GM12878 (cell line): ENCODE data around the gene DLG4. TPM values are rescaled to one million over a fixed set of nuclear protein-coding genes. Genes with fewer than 3 reads are reported as not detected.

Source experiments
- ATAC-seq: fragments of 200-7000 bp; cut with Tn5 transposase; 3 replicates; pipeline ENCODE4 v1.9.1; 2020; ENCODE audit warnings: mild to moderate bottlenecking, moderate library complexity
- BruUV-seq: library from RNA; stranded (reverse); fragments of 400-500 nt; replicated peaks from 2 replicates; lab custom pipeline; 2021; lab: Mats Ljungman, UMichigan
- CTCF ChIA-PET: fragments of 300-600 bp; sonication (Branson Sonifier 250); formaldehyde crosslinking; extraction: SDS; loops from one replicate; lab custom pipeline; 2021; ENCODE audit warnings: inconsistent platforms; lab: Yijun Ruan, JAX
- POLR2A ChIA-PET: fragments of 350-600 bp; formaldehyde crosslinking; extraction: SDS; loops from one replicate; lab custom pipeline; 2021; ENCODE audit warnings: inconsistent platforms; lab: Charles Lee
- RAD21 ChIA-PET: fragments of 300-600 bp; sonication (Branson Sonifier 250); formaldehyde crosslinking; loops from one replicate; lab custom pipeline; 2023; ENCODE audit warnings: antibody characterized with exemption; ENCODE audit not compliant: unreplicated experiment; lab: Charles Lee
- SMC1A ChIA-PET: fragments of 300-600 bp; sonication (Branson Sonifier 250); formaldehyde crosslinking; loops from one replicate; lab custom pipeline; 2023; ENCODE audit not compliant: unreplicated experiment, uncharacterized antibody; lab: Charles Lee
- DNase-seq: peaks from one replicate; pipeline ENCODE4 v3.0.0-alpha.2; 2011; ENCODE audit warnings: low read depth, low spot score
- FAIRE-seq: peaks from 3 replicates; lab custom pipeline; 2011; peaks lifted over from hg19 to GRCh38; lab: Jason Lieb, UNC
- H2AFZ ChIP-seq: 2 replicates; pipeline ENCODE4 v1.6.0; 2011; ENCODE audit warnings: low read depth, low read length, control low read depth; ENCODE audit not compliant: control insufficient read depth
- H3K27ac ChIP-seq: 2 replicates; pipeline ENCODE4 v1.5.1; 2011; ENCODE audit warnings: control low read depth; ENCODE audit not compliant: control insufficient read depth, insufficient read depth
- H3K27me3 ChIP-seq, 2 experiments: replicated peaks in 1 of 2; 2 replicates each; pipeline versions ENCODE4 v1.6.0 to v1.6.1; 2011; ENCODE audit warnings: low read length in 1 of 2; ENCODE audit not compliant: control insufficient read depth in 2 of 2, insufficient read depth in 2 of 2
- H3K36me3 ChIP-seq, 2 experiments: 2 replicates each; pipeline ENCODE4 v1.5.1; 2011; ENCODE audit warnings: low read length in 1 of 2; ENCODE audit not compliant: control insufficient read depth in 2 of 2, insufficient read depth in 2 of 2
- H3K4me1 ChIP-seq: 2 replicates; pipeline ENCODE4 v1.6.1; 2011; ENCODE audit warnings: mild to moderate bottlenecking, low read length, moderate library complexity, mixed read lengths; ENCODE audit not compliant: control insufficient read depth, insufficient read depth
- H3K4me2 ChIP-seq: 2 replicates; pipeline ENCODE4 v1.6.0; 2011; ENCODE audit warnings: control low read depth; ENCODE audit not compliant: control insufficient read depth, insufficient read depth
- H3K4me3 ChIP-seq: fragments of 200-600 bp; sonication (generic); 2 replicates; pipeline ENCODE4 v1.5.1; 2016
- H3K79me2 ChIP-seq: 2 replicates; pipeline ENCODE4 v1.6.0; 2011; ENCODE audit warnings: low read length; ENCODE audit not compliant: control insufficient read depth, insufficient read depth
- H3K9ac ChIP-seq: 2 replicates; pipeline ENCODE4 v1.8.0; 2011; ENCODE audit warnings: low read length, control low read depth, mixed read lengths; ENCODE audit not compliant: control insufficient read depth, insufficient read depth
- H3K9me3 ChIP-seq: replicated peaks from 3 replicates; pipeline ENCODE4 v1.5.1; 2011; ENCODE audit warnings: mild to moderate bottlenecking, low read length; ENCODE audit not compliant: control insufficient read depth, insufficient read depth
- H4K20me1 ChIP-seq: 2 replicates; pipeline ENCODE4 v1.6.0; 2011; ENCODE audit not compliant: control insufficient read depth, insufficient read depth
- HCFC1 ChIP-seq: fragments of 150-350 bp; IDR thresholded peaks from 2 replicates; pipeline ENCODE4 v1.6.1; 2014; ENCODE audit warnings: low read length
- IKZF1 ChIP-seq: fragments of 450-650 bp; conservative IDR thresholded peaks from 2 replicates; pipeline ENCODE4 v1.6.1; 2017; ENCODE audit warnings: antibody characterized with exemption, mild to moderate bottlenecking
- RFX5 ChIP-seq: IDR thresholded peaks from 2 replicates; pipeline ENCODE4 v1.6.1; 2011; ENCODE audit warnings: low read depth, low read length, improper control_type of control experiment
- SPI1 ChIP-seq: IDR thresholded peaks from 2 replicates; pipeline ENCODE4 v1.6.1; 2011; ENCODE audit warnings: low read depth, mild to moderate bottlenecking, low read length, moderate library complexity, borderline replicate concordance; ENCODE audit not compliant: insufficient read depth
- SUZ12 ChIP-seq: fragments of 200-600 bp; sonication (generic); IDR thresholded peaks from one replicate; pipeline ENCODE4 v1.6.1; 2018; ENCODE audit warnings: antibody characterized with exemption, mild to moderate bottlenecking; ENCODE audit not compliant: unreplicated experiment
- WGBS: methylation state at CpG from one replicate; pipeline ENCODE4 v1.1.6; 2016; ENCODE audit warnings: low lambda C conversion rate; ENCODE audit not compliant: insufficient replicate concordance, insufficient coverage; ENCODE audit errors: missing lambda C conversion rate; 5-methylcytosine and 5-hydroxymethylcytosine counted together
- in situ Hi-C: fragments of 300-500 bp; cut with MboI; formaldehyde crosslinking; loops from 9 replicates; pipeline ENCODE4 v1.14.3; 2018; ENCODE audit warnings: mixed read lengths
- intact Hi-C: fragments of 100-400 bp; cut with micrococcal nuclease; formaldehyde crosslinking; loops from one replicate; pipeline ENCODE4 v1.14.2; 2022; ENCODE audit not compliant: unreplicated experiment
- polyA plus RNA-seq, 11 experiments: library from polyadenylated mRNA; depleted of rRNA in 4 of 11; unstranded in 6 of 11; stranded (reverse) in 5 of 11; fragments of >200 nt; fragmentation: Nextera tagmentation in 4 of 11; fragmentation: Illumina TruSeq in 1 of 11; extraction: Ambion mirVana in 4 of 11; extraction: Trizol in 1 of 11; gene quantifications; 1 replicate in 1 of 11; 2 replicates in 10 of 11; pipeline versions ENCODE4 v1.2.1 to v1.2.3, GENCODE V29; 2011 to 2016; ENCODE audit warnings: inconsistent platforms in 2 of 11, missing spikeins in 2 of 11, low read depth in 1 of 11
- total RNA-seq, 4 experiments: library from RNA; depleted of rRNA in 3 of 4; stranded (reverse); fragments of >200 nt in 3 of 4; fragmentation: Illumina TruSeq in 1 of 4; extraction: Trizol in 1 of 4; gene quantifications; 2 replicates each; pipeline versions ENCODE4 v1.2.1 to v1.2.3, GENCODE V29; 2013 to 2021

Gene DLG4
- total and polyA plus RNA-seq, 10 of the 15 experiments (the other 5 are each of a cell fraction or from before 2014, with no cell fraction given), result 0.07 to 4.1 (median 1.3) TPM

DNA sequence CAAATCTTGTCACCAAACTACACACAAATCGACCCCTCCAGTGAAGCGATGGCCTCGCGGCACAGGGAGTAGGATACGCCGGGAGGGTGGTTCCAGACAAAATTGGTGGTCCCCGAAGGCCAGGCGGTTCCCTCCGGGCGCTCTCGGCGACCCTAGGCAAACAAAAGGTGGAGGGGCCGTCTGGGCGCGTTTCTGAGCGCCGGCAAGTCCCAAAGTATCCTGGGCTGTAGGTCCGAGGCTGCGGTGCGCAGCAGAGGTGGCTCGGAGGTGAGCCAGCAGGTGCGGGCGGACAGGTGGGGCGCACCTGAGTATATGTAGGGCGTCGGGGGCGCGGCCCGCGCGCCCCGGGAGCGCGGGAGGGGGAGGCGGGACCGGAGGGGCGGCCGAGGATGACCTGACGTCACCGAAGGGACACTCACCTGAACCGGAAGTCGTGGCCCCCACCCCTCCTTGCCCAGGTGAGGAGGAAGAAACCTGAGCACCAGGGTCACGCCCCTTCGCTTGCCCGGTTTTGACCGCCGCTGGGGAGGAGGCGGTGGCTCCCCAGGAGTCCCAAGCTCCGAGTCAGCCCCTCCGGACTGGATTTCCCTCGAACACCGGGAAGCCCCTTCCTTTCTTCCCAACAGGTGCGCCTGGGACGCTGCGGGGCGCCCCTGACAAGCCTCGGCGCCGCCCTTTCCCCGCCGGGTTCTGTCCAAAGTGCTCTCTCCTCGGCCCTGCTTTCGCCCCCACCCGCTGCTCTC is 42.7 kb upstream of the DLG4 start, which contains the start of gene CLDN7:
TSS of gene CLDN7 (minus strand) at position 287 of the 743 bp plus-strand sequence. CDS start 435 bp downstream, outside the sequence.
- no peaks in the 10 kb centered on the region for H4K20me1 ChIP-seq
- peak within 1 kb of the TSS; percentile 65 for H2AFZ ChIP-seq
- H3K4me3 ChIP-seq, result peak within 1 kb of the TSS; percentile 64
- peaks cover 0 to 3% of the 10 kb centered on the region in 2 experiments; a peak in 1 of 4 replicates for H3K36me3 ChIP-seq
- H3K79me2 ChIP-seq, result no peaks in the 10 kb centered on the region
- DNase-seq (no peak), ATAC-seq (no peak)
- peaks cover 3 to 5% of the 10 kb centered on the region in 2 experiments; a peak in 2 of 4 replicates for H3K27me3 ChIP-seq
- peak within 1 kb of the TSS; percentile 43 for H3K9ac ChIP-seq
- RAD21 ChIA-PET, result no interaction called here
- peaks cover 17% of the 10 kb centered on the region for H3K4me1 ChIP-seq
- BruUV-seq, result no TSS peak
- TF ChIP-seq SUZ12 (peak; percentile 14), RFX5 (no peak), SPI1 (no peak), IKZF1 (no peak), HCFC1 (no peak)
- TF ChIP-seq, all 136 proteins: peak for 1
- CTCF ChIA-PET, result no interaction called here
- 28% methylated on average over 47 of the region's 64 CpGs for WGBS
- Histone ChIP-seq H3K9me3 (no peaks in the 10 kb centered on the region), H3K27ac (no peak within 1 kb of the TSS), H3K4me2 (peak within 1 kb of the TSS; percentile 86)
- SMC1A ChIA-PET, result no interaction called here
- intact Hi-C loops, result no loop called here
- POLR2A ChIA-PET, result no interaction called here
- no peak for FAIRE-seq
- in situ Hi-C loops, result no loop called here
